Endothelial cell of umbilical vein (primary cell): ENCODE data around the gene ZBTB9. TPM values are rescaled to one million over a fixed set of nuclear protein-coding genes. Genes with fewer than 3 reads are reported as not detected.

Experiments
- BruUV-seq: library from RNA; stranded (reverse); fragments of 400-500 nt; replicated peaks from 2 replicates; lab custom pipeline; 2021; lab: Mats Ljungman, UMichigan
- CTCF ChIA-PET: fragments of 300-600, 350-600 bp; sonication (Branson Sonifier 250); formaldehyde crosslinking; loops from one replicate; lab custom pipeline; 2021; ENCODE audit warnings: antibody characterized with exemption, inconsistent platforms; lab: Charles Lee
- POLR2A ChIA-PET: fragments of 300-600, 350-600 bp; sonication (Branson Sonifier 250); formaldehyde crosslinking; loops from one replicate; lab custom pipeline; 2021; ENCODE audit warnings: antibody characterized with exemption, inconsistent platforms; lab: Charles Lee
- DNase-seq: peaks from one replicate; pipeline ENCODE4 v3.0.0-alpha.2; 2011; ENCODE audit warnings: low read depth, low spot score
- FAIRE-seq: peaks from 2 replicates; lab custom pipeline; 2011; peaks lifted over from hg19 to GRCh38; lab: Jason Lieb, UNC
- H2AFZ ChIP-seq: 2 replicates; pipeline ENCODE4 v1.6.0; 2012; ENCODE audit warnings: low read depth, low read length, control low read depth, inconsistent platforms
- H3K27ac ChIP-seq: 2 replicates; pipeline ENCODE4 v1.5.1; 2011; ENCODE audit warnings: low read depth, mild to moderate bottlenecking, control low read depth, low read length, moderate library complexity; ENCODE audit not compliant: insufficient read depth
- H3K27me3 ChIP-seq, 2 experiments: 2 replicates each; pipeline versions ENCODE4 v1.6.0 to v1.6.1; 2011; ENCODE audit warnings: low read length in 2 of 2, mixed read lengths in 1 of 2; ENCODE audit not compliant: control insufficient read depth in 2 of 2, insufficient read depth in 2 of 2
- H3K36me3 ChIP-seq, 2 experiments: 2 replicates in 1 of 2; 3 replicates in 1 of 2; pipeline ENCODE4 v1.5.1; 2011; ENCODE audit warnings: low read length in 2 of 2, mild to moderate bottlenecking in 1 of 2, moderate library complexity in 1 of 2; ENCODE audit not compliant: control insufficient read depth in 2 of 2, insufficient read depth in 2 of 2; ENCODE audit errors: extremely low read depth in 1 of 2
- H3K4me1 ChIP-seq: 3 replicates; pipeline ENCODE4 v1.5.1; 2011; ENCODE audit warnings: mild to moderate bottlenecking, low read length; ENCODE audit not compliant: control insufficient read depth, insufficient read depth; ENCODE audit errors: extremely low read depth
- H3K4me2 ChIP-seq: 2 replicates; pipeline ENCODE4 v1.6.1; 2011; ENCODE audit warnings: low read length, control low read depth, mixed read lengths; ENCODE audit not compliant: insufficient read depth
- H3K4me3 ChIP-seq, 3 experiments: fragments of 200-600 bp in 1 of 3; sonication (generic), shearing (Covaris generic) in 1 of 3; replicated peaks in 1 of 3; 2 replicates each; pipeline ENCODE4 v1.5.1; 2011 to 2016; ENCODE audit warnings: control low read depth in 3 of 3, low read length in 3 of 3, mild to moderate bottlenecking in 2 of 3, inconsistent platforms in 1 of 3, low read depth in 1 of 3, moderate library complexity in 1 of 3; ENCODE audit not compliant: insufficient read depth in 1 of 3
- H3K79me2 ChIP-seq: 2 replicates; pipeline ENCODE4 v1.6.0; 2012; ENCODE audit warnings: low read length, inconsistent platforms; ENCODE audit not compliant: control insufficient read depth, insufficient read depth
- H3K9ac ChIP-seq: replicated peaks from 2 replicates; pipeline ENCODE3; 2011; ENCODE audit warnings: low read length, control low read depth; ENCODE audit not compliant: insufficient read depth; ENCODE audit errors: extremely low read depth
- H3K9me1 ChIP-seq: replicated peaks from 3 replicates; pipeline ENCODE4 v1.6.0; 2011; ENCODE audit warnings: mild to moderate bottlenecking, low read length; ENCODE audit not compliant: control insufficient read depth, insufficient read depth; ENCODE audit errors: extremely low read depth
- H3K9me3 ChIP-seq: replicated peaks from 2 replicates; pipeline ENCODE4 v1.5.1; 2012; ENCODE audit warnings: low read length, inconsistent platforms; ENCODE audit not compliant: control insufficient read depth, insufficient read depth
- H4K20me1 ChIP-seq: replicated peaks from 2 replicates; pipeline ENCODE3; 2011; ENCODE audit warnings: mild to moderate bottlenecking, low read length; ENCODE audit not compliant: control insufficient read depth, insufficient read depth; ENCODE audit errors: extremely low read depth
- EZH2 ChIP-seq: IDR thresholded peaks from 2 replicates; pipeline ENCODE4 v1.6.1; 2012; ENCODE audit warnings: borderline replicate concordance, low read depth, mild to moderate bottlenecking, moderate library complexity, low read length, inconsistent platforms; ENCODE audit not compliant: severe bottlenecking
- FOS ChIP-seq: IDR thresholded peaks from 2 replicates; pipeline ENCODE4 v1.6.1; 2011; ENCODE audit warnings: mild to moderate bottlenecking, low read length, moderate library complexity, borderline replicate concordance; ENCODE audit not compliant: insufficient read depth
- GATA2 ChIP-seq: IDR thresholded peaks from 2 replicates; pipeline ENCODE4 v1.7.0; 2011; ENCODE audit warnings: low read depth, mild to moderate bottlenecking, moderate library complexity, mixed read lengths, low read length; ENCODE audit not compliant: insufficient read length, insufficient read depth
- MYC ChIP-seq: IDR thresholded peaks from one replicate; pipeline ENCODE4 v1.6.1; 2011; ENCODE audit warnings: mild to moderate bottlenecking, low read depth, low read length
- dilution Hi-C: fragments of 300-500 bp; cut with MboI; formaldehyde crosslinking; loops from one replicate; pipeline ENCODE4 v1.15.0; 2019; ENCODE audit warnings: low sequenced_read_pairs; ENCODE audit not compliant: extremely low pct_ligation_motif_present
- intact Hi-C: fragments of 100-400 bp; cut with micrococcal nuclease; formaldehyde crosslinking; loops from one replicate; pipeline ENCODE4 v1.10.0; 2022
- polyA plus RNA-seq, 4 experiments: library from polyadenylated mRNA; depleted of rRNA in 3 of 4; stranded (reverse) in 3 of 4; unstranded in 1 of 4; fragments of >200 nt; gene quantifications; 2 replicates each; pipeline versions ENCODE4 v1.2.1 to v1.2.3, GENCODE V29; 2011 to 2012; ENCODE audit warnings: missing spikeins in 1 of 4
- total RNA-seq: library from RNA; stranded (reverse); gene quantifications from 2 replicates; pipeline ENCODE4 v1.2.3, GENCODE V29; 2021
- TF ChIP-seq, protein P1 (sequence below): IDR thresholded peaks from 2 replicates; pipeline ENCODE4 v1.6.1; 2011; ENCODE audit not compliant: insufficient read depth, insufficient read length
- TF ChIP-seq, protein P2 (sequence below), 2 donors: IDR thresholded peaks; 1 replicate in 1 of 2; 2 replicates in 1 of 2; pipeline ENCODE4 v1.5.1; 2011; ENCODE audit warnings: low read length in 2 of 2, mild to moderate bottlenecking in 2 of 2, moderate library complexity in 2 of 2, control low read depth in 1 of 2, inconsistent platforms in 1 of 2, low read depth in 1 of 2; ENCODE audit not compliant: insufficient read depth in 1 of 2; ENCODE audit errors: extremely low read depth in 1 of 2

Gene ZBTB9
- total and polyA plus RNA-seq, 2 donors (not counting 3 experiments of a cell fraction or from before 2014, with no cell fraction given) = 4.7 to 8.0 TPM

- no peaks in the 10 kb centered on the region for H4K20me1 ChIP-seq
- FAIRE-seq (no peak), DNase-seq (no peak)
- no TSS peak for BruUV-seq
- no peak overlapping the region for H3K4me2 ChIP-seq
- H3K36me3 ChIP-seq = peaks cover 3 to 17% of the 10 kb centered on the region in 2 experiments
- POLR2A ChIA-PET = interaction anchor here (2.5 kb wide), 1 partner anchor 19 kb away, joined by 6 read pairs; the partner anchor contains the start of gene ZBTB9
- intact Hi-C loops = no loop called here
- H3K9me3 ChIP-seq = no peaks in the 10 kb centered on the region
- H3K27ac ChIP-seq = no peak overlapping the region
- dilution Hi-C loops = no loop called here
- no peaks in the 10 kb centered on the region for H3K9me1 ChIP-seq
- no peak for TF ChIP-seq FOS
- TF ChIP-seq, protein P1, sequence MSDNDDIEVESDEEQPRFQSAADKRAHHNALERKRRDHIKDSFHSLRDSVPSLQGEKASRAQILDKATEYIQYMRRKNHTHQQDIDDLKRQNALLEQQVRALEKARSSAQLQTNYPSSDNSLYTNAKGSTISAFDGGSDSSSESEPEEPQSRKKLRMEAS = no peak
- H3K4me3 ChIP-seq = no peak overlapping the region
- H2AFZ ChIP-seq = no peak overlapping the region
- peaks cover 12% of the 10 kb centered on the region for H3K4me1 ChIP-seq
- H3K79me2 ChIP-seq = no peaks in the 10 kb centered on the region
- CTCF ChIA-PET = interaction anchor here (0.5 to 1.0 kb wide), 2 partner anchors 15 to 16 kb away, joined by 3 read pairs; no protein-coding TSS in a partner anchor
- no peaks in the 10 kb centered on the region for H3K27me3 ChIP-seq
- H3K9ac ChIP-seq = no peak overlapping the region
These were observed 19.4 kb upstream of the ZBTB9 start for GRCh38 chr6:33434961-33435360.

- no peaks in the 10 kb centered on the region for H3K9me3 ChIP-seq
- no peaks in the 10 kb centered on the region for H4K20me1 ChIP-seq
- no peak overlapping the region for H3K4me3 ChIP-seq
- DNase-seq (no peak), FAIRE-seq (no peak)
- no TSS peak for BruUV-seq
- H3K4me2 ChIP-seq = no peak overlapping the region
- CTCF ChIA-PET = interaction anchor here (1.1 kb wide), 1 partner anchor 12 kb away, joined by 3 read pairs; no protein-coding TSS in a partner anchor
- H3K27ac ChIP-seq = no peak overlapping the region
- intact Hi-C loops (no loop called here), dilution Hi-C loops (no loop called here)
- H3K4me1 ChIP-seq = no peaks in the 10 kb centered on the region
- H3K36me3 ChIP-seq = peaks cover 3 to 23% of the 10 kb centered on the region in 2 experiments
- POLR2A ChIA-PET = interaction anchor here (2.5 kb wide), 1 partner anchor 17 kb away, joined by 6 read pairs; the partner anchor contains the start of gene ZBTB9
- H3K27me3 ChIP-seq = no peaks in the 10 kb centered on the region
- H3K79me2 ChIP-seq = no peaks in the 10 kb centered on the region
- TF ChIP-seq MYC (no peak), EZH2 (no peak), GATA2 (no peak), FOS (no peak)
- TF ChIP-seq, protein P1 = no peak
- TF ChIP-seq, protein P2, sequence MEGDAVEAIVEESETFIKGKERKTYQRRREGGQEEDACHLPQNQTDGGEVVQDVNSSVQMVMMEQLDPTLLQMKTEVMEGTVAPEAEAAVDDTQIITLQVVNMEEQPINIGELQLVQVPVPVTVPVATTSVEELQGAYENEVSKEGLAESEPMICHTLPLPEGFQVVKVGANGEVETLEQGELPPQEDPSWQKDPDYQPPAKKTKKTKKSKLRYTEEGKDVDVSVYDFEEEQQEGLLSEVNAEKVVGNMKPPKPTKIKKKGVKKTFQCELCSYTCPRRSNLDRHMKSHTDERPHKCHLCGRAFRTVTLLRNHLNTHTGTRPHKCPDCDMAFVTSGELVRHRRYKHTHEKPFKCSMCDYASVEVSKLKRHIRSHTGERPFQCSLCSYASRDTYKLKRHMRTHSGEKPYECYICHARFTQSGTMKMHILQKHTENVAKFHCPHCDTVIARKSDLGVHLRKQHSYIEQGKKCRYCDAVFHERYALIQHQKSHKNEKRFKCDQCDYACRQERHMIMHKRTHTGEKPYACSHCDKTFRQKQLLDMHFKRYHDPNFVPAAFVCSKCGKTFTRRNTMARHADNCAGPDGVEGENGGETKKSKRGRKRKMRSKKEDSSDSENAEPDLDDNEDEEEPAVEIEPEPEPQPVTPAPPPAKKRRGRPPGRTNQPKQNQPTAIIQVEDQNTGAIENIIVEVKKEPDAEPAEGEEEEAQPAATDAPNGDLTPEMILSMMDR (IDR thresholded peaks at IDR 0.05; ENCODE audit: extremely low read depth in 1 of 2, insufficient read depth in 1 of 2, low read depth in 1 of 2, low read length in 2 of 2) = no peak
- H3K9me1 ChIP-seq = no peaks in the 10 kb centered on the region
- no peak overlapping the region for H3K9ac ChIP-seq
- no peak overlapping the region for H2AFZ ChIP-seq
These were observed 16.7 kb upstream of the ZBTB9 start for GRCh38 chr6:33437666-33438065.
